Activated CD8-positive, alpha-beta memory T cell treated with anti-CD3 and anti-CD28 coated beads, Interleukin-2, amount 10 ng/mL, durations not matched to agents 7 days and 5 days (primary cell): ENCODE data around the gene MORN2. TPM values are rescaled to one million over a fixed set of nuclear protein-coding genes. Genes with fewer than 3 reads are reported as not detected.

Source experiments
- ATAC-seq: fragments of 150-1000 bp; cut with Tn5 transposase; one replicate; pipeline ENCODE4 v1.10.0; 2021; ENCODE audit warnings: moderate library complexity
- CTCF ChIA-PET: fragments of 350-600 bp; sonication (Branson Sonifier 250); formaldehyde crosslinking; loops from one replicate; lab custom pipeline; 2021; ENCODE audit warnings: antibody characterized with exemption; lab: Charles Lee
- DNase-seq: peaks from one replicate; pipeline ENCODE4 v3.0.0-alpha.2; 2020
- H3K27ac Mint-ChIP-seq: one replicate; pipeline ENCODE4 v1.8.0; 2021; ENCODE audit warnings: mild to moderate bottlenecking, mixed read lengths
- H3K27me3 Mint-ChIP-seq: one replicate; pipeline ENCODE4 v1.8.0; 2021; ENCODE audit warnings: mixed read lengths
- H3K36me3 Mint-ChIP-seq: one replicate; pipeline ENCODE4 v1.8.0; 2021; ENCODE audit warnings: mild to moderate bottlenecking, mixed read lengths
- H3K4me1 Mint-ChIP-seq: one replicate; pipeline ENCODE4 v1.8.0; 2021; ENCODE audit warnings: mixed read lengths
- H3K4me3 Mint-ChIP-seq: one replicate; pipeline ENCODE4 v1.8.0; 2021; ENCODE audit warnings: mild to moderate bottlenecking, moderate library complexity, mixed read lengths
- H3K9me3 Mint-ChIP-seq: one replicate; pipeline ENCODE4 v1.8.0; 2022; ENCODE audit warnings: low read depth, mixed read lengths
- total RNA-seq, 2 experiments: library from RNA; stranded (reverse); gene quantifications; one replicate each; pipeline ENCODE4 v1.2.3, GENCODE V29; 2021

Gene MORN2
- total RNA-seq, 2 experiments from 2014 or later, result 0.96 to 3.8 TPM

DNA sequence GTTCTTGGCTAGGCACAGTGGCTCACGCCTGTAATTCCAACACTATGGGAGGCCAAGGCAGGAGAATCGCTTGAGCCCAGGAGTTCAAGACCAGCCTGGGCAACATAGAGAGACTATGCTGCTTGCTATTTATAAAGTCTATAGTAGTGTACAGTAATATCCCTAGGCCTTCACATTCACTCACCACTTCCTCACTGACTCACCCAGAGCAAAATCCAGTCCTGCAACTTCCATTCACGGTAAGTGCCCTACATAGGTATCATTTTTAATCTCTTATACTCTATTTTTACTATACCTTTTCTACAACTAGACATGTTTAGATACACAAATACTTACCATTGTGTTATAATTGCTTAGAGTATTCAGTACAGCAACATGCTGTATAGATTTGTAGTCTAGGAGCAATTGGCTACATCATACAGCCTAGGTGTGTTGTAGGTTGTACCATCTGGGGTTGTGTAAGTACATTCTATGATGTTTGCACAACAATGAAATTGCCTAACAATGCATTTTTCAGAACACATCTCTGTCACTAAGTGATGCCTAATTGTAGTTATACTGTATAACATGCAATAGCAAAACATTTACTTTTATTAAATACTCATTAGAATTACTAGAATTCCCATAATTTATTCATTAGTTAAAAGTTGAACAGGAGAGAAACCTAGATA lies 8.9 kb upstream of the MORN2 start:
- CTCF ChIA-PET, result no interaction called here
- peak; percentile 42 for ATAC-seq
- H3K4me1 Mint-ChIP-seq, result peaks cover 16% of the 10 kb centered on the region
- H3K27ac Mint-ChIP-seq, result no peak overlapping the region
- DNase-seq, result no peak
- H3K27me3 Mint-ChIP-seq, result no peaks in the 10 kb centered on the region
- H3K4me3 Mint-ChIP-seq, result no peak overlapping the region
- peaks cover 50% of the 10 kb centered on the region for H3K36me3 Mint-ChIP-seq
- peaks cover 11% of the 10 kb centered on the region for H3K9me3 Mint-ChIP-seq

DNA sequence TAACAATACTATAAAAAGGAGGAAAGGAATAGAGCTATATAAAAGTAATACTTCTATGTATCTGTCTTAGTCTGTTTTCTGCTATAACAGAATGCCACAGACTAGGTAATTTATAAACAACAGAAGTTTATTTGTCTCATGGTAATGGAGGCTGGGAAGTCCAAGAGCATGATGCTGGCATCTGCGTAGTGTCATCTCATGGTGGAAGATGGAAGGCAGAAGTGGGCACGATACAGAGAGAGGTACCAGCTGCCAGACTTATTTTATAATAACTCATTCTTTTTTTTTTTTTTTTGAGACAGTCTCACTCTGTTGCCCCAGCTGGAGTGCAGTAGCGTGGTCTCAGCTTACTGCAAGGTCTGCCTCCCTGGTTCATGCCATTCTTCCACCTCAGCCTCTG lies 4.3 kb upstream of the MORN2 start:
- H3K4me3 Mint-ChIP-seq, result no peak overlapping the region
- CTCF ChIA-PET, result interaction anchor here (0.7 kb wide), 1 partner anchor 138 kb away, joined by 3 read pairs; no protein-coding TSS in a partner anchor
- no peak overlapping the region for H3K27ac Mint-ChIP-seq
- ATAC-seq (no peak), DNase-seq (no peak)
- H3K4me1 Mint-ChIP-seq, result peaks cover 21% of the 10 kb centered on the region
- peaks cover 28% of the 10 kb centered on the region for H3K36me3 Mint-ChIP-seq
- H3K9me3 Mint-ChIP-seq, result peaks cover 11% of the 10 kb centered on the region
- no peaks in the 10 kb centered on the region for H3K27me3 Mint-ChIP-seq

DNA sequence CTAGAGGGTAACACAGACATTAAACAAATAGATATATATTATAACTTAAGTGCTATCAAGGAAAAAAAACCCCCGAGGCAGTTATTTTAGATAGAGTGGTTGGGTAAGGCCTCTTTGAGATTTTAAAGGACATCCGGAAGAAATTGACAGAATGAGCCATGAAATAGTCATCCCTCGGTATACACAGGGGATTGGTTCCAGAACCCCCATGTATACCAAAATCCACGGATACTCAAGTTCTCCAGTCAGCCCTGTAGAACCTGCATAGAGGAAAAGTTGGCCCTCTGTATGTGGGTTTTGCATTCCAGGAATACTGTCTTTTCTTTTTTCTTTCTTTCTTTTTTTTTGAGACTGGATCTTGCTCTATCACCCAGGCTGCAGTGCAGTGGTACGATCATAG lies 2.0 kb upstream of the MORN2 start:
- H3K27ac Mint-ChIP-seq, result no peak overlapping the region
- CTCF ChIA-PET, result interaction anchor here (0.8 to 1.1 kb wide), 2 partner anchors 13 to 30 kb away, joined by 3 read pairs; no protein-coding TSS in a partner anchor
- DNase-seq (no peak), ATAC-seq (no peak)
- no peak overlapping the region for H3K4me3 Mint-ChIP-seq
- H3K9me3 Mint-ChIP-seq, result peaks cover 11% of the 10 kb centered on the region
- no peaks in the 10 kb centered on the region for H3K27me3 Mint-ChIP-seq
- peaks cover 19% of the 10 kb centered on the region for H3K4me1 Mint-ChIP-seq
- H3K36me3 Mint-ChIP-seq, result peaks cover 17% of the 10 kb centered on the region

DNA sequence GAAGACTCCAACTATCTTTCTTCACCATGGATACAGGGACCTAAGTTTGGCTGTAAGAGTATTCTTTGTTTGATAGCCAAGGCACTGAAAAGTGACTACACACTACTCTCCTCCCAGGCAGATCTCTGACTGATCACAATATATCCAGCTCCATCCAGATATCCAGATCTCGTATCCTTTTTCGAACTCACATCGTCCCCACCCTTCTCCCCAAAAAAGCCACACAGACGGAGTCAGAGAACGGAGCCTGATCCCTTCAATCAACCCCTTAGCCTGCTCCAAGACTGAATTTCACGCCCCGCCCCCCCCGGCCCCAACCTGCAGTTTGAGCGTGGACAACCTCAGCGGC lies 575 bp upstream of the MORN2 start:
- CTCF ChIA-PET, result interaction anchor here (1.0 kb wide), 1 partner anchor 249 kb away, joined by 4 read pairs; no protein-coding TSS in a partner anchor
- Mint-ChIP-seq H3K9me3 (peaks cover 4% of the 10 kb centered on the region), H3K27me3 (no peaks in the 10 kb centered on the region), H3K36me3 (peaks cover 8% of the 10 kb centered on the region), H3K4me1 (peaks cover 19% of the 10 kb centered on the region), H3K4me3 (peak overlapping the region; percentile 95), H3K27ac (peak overlapping the region; percentile 88)
- ATAC-seq, result no peak
- no peak for DNase-seq

DNA sequence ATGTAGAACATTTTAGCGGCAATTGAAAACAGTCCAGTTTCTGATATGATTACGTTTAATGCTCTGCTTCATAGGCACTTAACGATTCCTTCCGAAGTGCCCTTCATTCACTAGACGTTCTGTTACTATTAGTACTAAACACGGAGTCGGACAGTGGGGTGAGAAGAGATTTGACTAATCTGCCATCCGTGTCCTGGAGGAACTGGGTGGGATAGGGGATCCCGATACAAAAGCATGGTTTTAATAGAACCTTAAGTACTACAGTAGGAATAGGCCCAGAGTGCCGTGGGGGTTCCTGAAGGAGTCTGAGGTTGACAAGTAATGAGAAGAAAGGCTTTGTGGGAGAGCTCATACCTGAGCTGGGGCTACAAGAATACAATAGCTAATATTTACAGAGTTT lies 631 bp downstream of the MORN2 start:
- peaks cover 1% of the 10 kb centered on the region for H3K9me3 Mint-ChIP-seq

DNA sequence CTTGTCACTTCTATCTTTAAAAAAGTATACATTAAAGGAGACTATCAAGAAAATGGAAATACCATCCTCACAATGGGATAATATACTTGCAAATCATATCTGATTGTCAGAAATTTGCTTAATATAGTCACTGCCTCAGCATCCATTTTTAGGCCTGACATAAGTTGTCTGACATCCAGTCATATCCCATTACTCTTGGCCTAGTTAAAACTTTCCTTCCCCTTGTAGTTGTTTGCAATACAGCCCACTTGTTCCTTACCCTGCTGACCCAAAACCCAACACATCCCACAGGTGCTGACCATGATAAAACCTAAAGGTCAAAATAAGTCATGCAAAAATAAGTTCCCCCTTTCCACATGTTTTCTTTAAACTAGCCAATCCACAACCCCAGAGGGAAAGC lies 10.3 kb downstream of the MORN2 start:
- Mint-ChIP-seq H3K4me3 (no peak overlapping the region), H3K36me3 (no peaks in the 10 kb centered on the region), H3K9me3 (no peaks in the 10 kb centered on the region), H3K27ac (no peak overlapping the region), H3K4me1 (no peaks in the 10 kb centered on the region), H3K27me3 (peaks cover 2% of the 10 kb centered on the region)
- no peak for ATAC-seq
- CTCF ChIA-PET, result interaction anchor here (1.5 kb wide), 1 partner anchor 62 kb away, joined by 5 read pairs; no protein-coding TSS in a partner anchor
- DNase-seq, result no peak

More for the DNA sequence above, 631 bp downstream of the MORN2 start:
- Mint-ChIP-seq H3K36me3 (peaks cover 6% of the 10 kb centered on the region), H3K27ac (peak overlapping the region; percentile 88), H3K27me3 (no peaks in the 10 kb centered on the region), H3K4me1 (peaks cover 19% of the 10 kb centered on the region), H3K4me3 (peak overlapping the region; percentile 95)
- ATAC-seq, result no peak
- DNase-seq, result no peak
- CTCF ChIA-PET, result interaction anchor here (0.7 to 0.8 kb wide), 3 partner anchors 73 to 344 kb away, joined by 3 to 4 read pairs (median 3); no protein-coding TSS in a partner anchor

DNA sequence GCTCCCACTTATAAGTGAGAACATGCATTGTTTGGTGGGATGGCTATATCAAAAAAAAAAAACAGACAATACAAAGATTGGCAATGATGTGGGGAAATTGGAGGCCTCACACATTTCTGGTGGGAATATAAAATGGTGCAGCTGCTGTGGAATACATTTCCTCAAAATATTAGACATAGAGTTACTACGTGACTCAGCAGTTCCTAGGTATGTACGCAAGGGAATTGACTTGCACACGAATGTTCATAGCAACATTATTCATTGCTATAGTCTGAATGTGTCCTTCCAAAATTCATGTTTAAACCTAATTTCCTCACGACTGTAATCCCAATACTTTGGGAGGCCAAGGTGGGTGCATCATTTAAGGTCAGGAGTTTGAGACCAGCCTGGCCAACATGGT lies 11.6 kb downstream of the MORN2 start:
- Mint-ChIP-seq H3K36me3 (no peaks in the 10 kb centered on the region), H3K27ac (no peak overlapping the region)
- CTCF ChIA-PET, result interaction anchor here (0.7 kb wide), 1 partner anchor 13 kb away, joined by 3 read pairs; no protein-coding TSS in a partner anchor

DNA sequence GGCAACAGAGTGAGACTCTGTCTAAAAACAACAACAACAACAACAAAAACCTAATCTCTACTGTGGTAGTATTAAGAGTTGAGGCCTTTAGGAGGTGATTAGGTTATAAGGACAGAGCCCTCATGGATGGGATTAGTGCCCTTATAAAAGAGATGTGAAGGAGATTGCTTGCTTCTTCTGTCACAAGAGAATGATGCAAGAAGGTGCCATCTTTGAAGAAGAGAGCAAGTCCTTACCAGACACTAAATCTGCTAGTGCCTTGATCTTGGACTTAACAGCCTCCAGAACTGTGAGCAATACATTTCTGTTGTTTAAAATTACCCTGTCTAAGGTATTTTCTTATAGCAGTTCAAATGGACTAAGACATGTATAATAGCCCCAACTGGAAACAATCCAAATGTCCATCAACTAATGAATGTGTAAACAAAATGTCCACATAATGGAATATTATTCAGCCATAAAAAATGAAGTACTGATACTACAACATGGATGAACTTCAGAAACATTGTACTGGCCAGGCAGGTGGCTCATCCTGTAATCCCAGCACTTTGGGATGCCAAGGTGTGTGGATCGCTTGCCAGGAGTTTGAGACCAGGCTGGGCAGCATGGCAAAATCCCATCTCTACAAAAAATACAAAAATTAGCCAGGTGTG lies 12.3 kb downstream of the MORN2 start:
- CTCF ChIA-PET, result no interaction called here
- Mint-ChIP-seq H3K36me3 (no peaks in the 10 kb centered on the region), H3K9me3 (no peaks in the 10 kb centered on the region), H3K4me1 (no peaks in the 10 kb centered on the region), H3K4me3 (no peak overlapping the region), H3K27me3 (peaks cover 4% of the 10 kb centered on the region), H3K27ac (no peak overlapping the region)
- no peak for DNase-seq
- no peak for ATAC-seq

More for the DNA sequence above, 11.6 kb downstream of the MORN2 start:
- H3K27me3 Mint-ChIP-seq, result peaks cover 4% of the 10 kb centered on the region
- DNase-seq, result no peak
- no peaks in the 10 kb centered on the region for H3K9me3 Mint-ChIP-seq
- H3K4me1 Mint-ChIP-seq, result no peaks in the 10 kb centered on the region
- no peak overlapping the region for H3K4me3 Mint-ChIP-seq
- no peak for ATAC-seq

DNA sequence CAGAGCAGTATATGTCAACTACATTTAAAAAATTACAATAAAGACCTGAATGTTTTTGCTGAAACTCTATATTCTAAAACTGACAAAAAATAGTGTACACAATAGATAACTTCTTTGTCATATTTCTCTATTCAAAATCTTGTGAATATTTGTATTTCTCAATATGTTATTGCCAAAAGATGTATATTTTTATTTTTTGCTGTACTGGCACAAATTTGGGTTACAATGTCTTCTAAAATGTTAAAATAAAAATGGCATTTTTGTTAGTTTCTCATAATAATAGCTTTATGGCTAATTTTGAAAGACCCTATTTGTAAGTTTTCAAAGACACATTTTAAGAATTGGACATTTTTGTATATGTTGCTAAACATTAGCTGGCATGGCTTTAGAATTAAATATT lies 13.3 kb downstream of the MORN2 start:
- ATAC-seq (no peak), DNase-seq (no peak)
- CTCF ChIA-PET, result no interaction called here
- Mint-ChIP-seq H3K36me3 (no peaks in the 10 kb centered on the region), H3K4me1 (no peaks in the 10 kb centered on the region), H3K9me3 (no peaks in the 10 kb centered on the region), H3K27me3 (peaks cover 4% of the 10 kb centered on the region), H3K4me3 (no peak overlapping the region), H3K27ac (no peak overlapping the region)

DNA sequence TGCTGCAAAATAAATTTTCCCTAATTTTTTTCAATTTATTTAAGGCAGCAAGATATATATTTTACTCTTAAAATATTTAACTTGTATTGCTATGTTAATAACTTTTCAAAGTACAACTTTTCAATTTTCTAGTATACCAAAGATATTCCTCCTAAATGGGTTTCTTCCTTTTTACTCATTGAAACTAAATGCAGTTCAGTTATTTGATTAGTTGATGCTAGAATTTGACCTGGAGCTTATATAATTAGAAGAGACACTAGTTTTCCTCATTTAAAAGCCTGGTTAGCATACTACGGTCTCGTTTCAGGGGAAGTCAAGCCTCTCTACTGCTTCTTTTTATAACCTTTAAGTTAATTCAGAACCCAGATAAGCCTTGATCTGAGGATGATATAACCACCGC lies 13.8 kb downstream of the MORN2 start, which contains the start of gene ARHGEF33:
TSS of gene ARHGEF33 (plus strand) at position 301 of the 400 bp plus-strand sequence. CDS start 29,573 bp downstream, outside the sequence.
- Mint-ChIP-seq H3K4me1 (no peaks in the 10 kb centered on the region), H3K36me3 (no peaks in the 10 kb centered on the region), H3K27me3 (peaks cover 4% of the 10 kb centered on the region), H3K4me3 (no peak within 1 kb of the TSS), H3K27ac (no peak within 1 kb of the TSS), H3K9me3 (no peaks in the 10 kb centered on the region)
- CTCF ChIA-PET, result no interaction called here
- ATAC-seq (no peak), DNase-seq (no peak)

DNA sequence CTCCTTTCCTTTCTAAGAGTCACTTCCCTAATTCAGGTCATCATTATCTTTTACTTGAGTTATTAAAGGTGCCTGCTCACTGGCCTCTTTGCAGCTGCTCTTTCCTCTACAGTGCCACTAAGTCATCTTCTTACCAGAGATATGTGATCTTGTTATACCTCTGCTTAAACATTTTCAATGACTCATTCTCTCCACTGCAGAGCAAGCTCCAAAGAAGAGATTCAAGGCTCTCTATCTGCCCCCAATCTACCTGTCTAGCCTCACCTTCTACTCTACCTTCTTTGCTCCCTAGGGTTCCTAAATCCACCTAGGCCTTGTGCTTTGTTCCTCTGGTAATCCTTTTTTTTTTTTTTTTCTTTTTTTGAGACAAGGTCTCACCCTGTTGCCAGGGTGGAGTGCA lies 17.0 kb downstream of the MORN2 start:
- Mint-ChIP-seq H3K27me3 (peaks cover 10% of the 10 kb centered on the region), H3K4me3 (no peak overlapping the region), H3K27ac (no peak overlapping the region), H3K36me3 (no peaks in the 10 kb centered on the region), H3K9me3 (no peaks in the 10 kb centered on the region), H3K4me1 (no peaks in the 10 kb centered on the region)
- DNase-seq (no peak), ATAC-seq (no peak)
- CTCF ChIA-PET, result no interaction called here

DNA sequence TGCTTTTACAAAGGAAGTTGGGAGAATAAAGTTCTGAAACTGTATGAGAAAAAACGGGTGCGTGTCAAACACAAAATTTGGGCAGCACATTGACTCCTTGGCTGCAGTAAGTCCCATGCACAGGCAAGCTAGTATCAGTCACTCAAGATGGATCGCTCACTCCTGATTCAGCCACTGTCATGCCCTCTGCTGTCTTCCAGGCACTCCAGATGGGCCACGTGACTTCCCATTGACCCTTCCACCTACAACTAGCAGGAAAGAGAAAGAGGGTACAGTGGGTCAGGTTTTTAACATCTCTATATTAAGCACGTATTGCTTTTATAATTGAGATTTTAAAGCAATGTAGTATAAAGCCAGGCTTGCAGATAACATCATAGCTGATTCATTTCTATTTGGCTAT lies 22.5 kb downstream of the MORN2 start:
- no peak for ATAC-seq
- CTCF ChIA-PET, result interaction anchor here (1.1 kb wide), 1 partner anchor 390 kb away, joined by 3 read pairs; no protein-coding TSS in a partner anchor

DNA sequence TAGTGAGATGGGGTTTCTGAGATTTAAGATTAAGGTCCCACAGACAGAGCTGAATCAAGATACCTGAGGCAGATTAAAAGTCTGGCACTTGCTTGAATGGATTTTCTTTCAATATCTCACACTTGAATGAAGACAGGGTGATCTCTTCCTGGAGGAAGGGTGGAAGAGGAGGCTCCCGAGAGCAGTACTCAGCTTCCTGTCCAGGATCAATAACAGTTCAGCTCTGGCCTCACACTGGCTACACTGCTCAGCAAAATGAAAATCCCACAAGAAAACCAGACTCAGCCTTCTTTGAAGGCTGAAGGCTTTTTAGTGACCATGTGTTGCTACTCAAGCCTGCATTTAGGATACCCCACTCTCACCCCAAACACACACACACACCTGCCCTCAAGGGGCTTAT lies 24.9 kb downstream of the MORN2 start:
- DNase-seq, result no peak
- Mint-ChIP-seq H3K36me3 (no peaks in the 10 kb centered on the region), H3K27me3 (peaks cover 12% of the 10 kb centered on the region), H3K9me3 (no peaks in the 10 kb centered on the region), H3K4me3 (no peak overlapping the region), H3K27ac (no peak overlapping the region), H3K4me1 (no peaks in the 10 kb centered on the region)
- no peak for ATAC-seq
- CTCF ChIA-PET, result no interaction called here

More for the DNA sequence above, 22.5 kb downstream of the MORN2 start:
- Mint-ChIP-seq H3K36me3 (no peaks in the 10 kb centered on the region), H3K4me1 (no peaks in the 10 kb centered on the region), H3K9me3 (no peaks in the 10 kb centered on the region), H3K27ac (no peak overlapping the region), H3K27me3 (peaks cover 12% of the 10 kb centered on the region), H3K4me3 (no peak overlapping the region)
- no peak for DNase-seq
